Fibroblast of pulmonary artery (primary cell): ENCODE data around the gene AKAP6.

Experiments used
- DNase-seq: peaks from one replicate; pipeline ENCODE4 v3.0.0-alpha.2; 2010; ENCODE audit warnings: low read depth
- H3K4me3 ChIP-seq: replicated peaks from 2 replicates; pipeline ENCODE4 v1.5.1; 2011; ENCODE audit warnings: low read depth, mild to moderate bottlenecking, control low read depth, low read length, moderate library complexity
- CTCF ChIP-seq: IDR thresholded peaks from 2 replicates; pipeline ENCODE4 v1.5.1; 2011; ENCODE audit warnings: mild to moderate bottlenecking, control low read depth, low read length, inconsistent platforms; ENCODE audit errors: missing control alignments

Gene AKAP6

GRCh38 chr14:32426586-32427388, 97.7 kb downstream of the AKAP6 start:
- no peak for DNase-seq
- H3K4me3 ChIP-seq = no peak overlapping the region
- TF ChIP-seq CTCF = no peak

GRCh38 chr14:32427726-32428528, 98.8 kb downstream of the AKAP6 start:
- no peak overlapping the region for H3K4me3 ChIP-seq
- no peak for TF ChIP-seq CTCF
- DNase-seq = no peak

GRCh38 chr14:32428875-32429274, 99.8 kb downstream of the AKAP6 start:
- TF ChIP-seq CTCF = no peak
- no peak overlapping the region for H3K4me3 ChIP-seq
- no peak for DNase-seq

GRCh38 chr14:32430326-32430725, 101.2 kb downstream of the AKAP6 start:
- no peak overlapping the region for H3K4me3 ChIP-seq
- DNase-seq = peak; percentile 33

GRCh38 chr14:32432813-32433538, 103.9 kb downstream of the AKAP6 start:
- H3K4me3 ChIP-seq = no peak overlapping the region
- no peak for DNase-seq
- TF ChIP-seq CTCF = no peak

More at GRCh38 chr14:32430326-32430725, 101.2 kb downstream of the AKAP6 start:
- TF ChIP-seq CTCF = no peak

- no peak overlapping the region for H3K4me3 ChIP-seq
- TF ChIP-seq CTCF = no peak
- DNase-seq = no peak
These were observed 105.1 kb downstream of the AKAP6 start for GRCh38 chr14:32434180-32434579.
